Kidney glomerular epithelial cell (primary cell): ENCODE data around the gene HYCC1.
"Not testable (repeated sequence)": the region's sequence is repeated elsewhere in the genome, so short reads cannot be mapped to it uniquely, and the experiment has no call there.

Experiments used
- DNase-seq: peaks from one replicate; lab custom pipeline; 2025; lab: John Stamatoyannopoulos, UW

Gene HYCC1

GRCh38 chr7:22983257-22983855 is 30.6 kb downstream of the HYCC1 start:
- DNase-seq: no peak

GRCh38 chr7:22980422-22980821 is 33.5 kb downstream of the HYCC1 start:
- DNase-seq: peak; percentile 12

GRCh38 chr7:22979861-22980260 is 34.1 kb downstream of the HYCC1 start:
- DNase-seq: no peak

- DNase-seq: no peak
Observed at GRCh38 chr7:22979251-22979650, 34.7 kb downstream of the HYCC1 start.

GRCh38 chr7:22974636-22975035 is 39.3 kb downstream of the HYCC1 start:
- not testable (repeated sequence) for DNase-seq

GRCh38 chr7:22972207-22972606 is 41.7 kb downstream of the HYCC1 start:
- DNase-seq: no peak

- DNase-seq: no peak
Observed at GRCh38 chr7:22969010-22969431, 44.9 kb downstream of the HYCC1 start.
